ENCODE data around the gene FXYD1.

The FXYD1 gene

DNA sequence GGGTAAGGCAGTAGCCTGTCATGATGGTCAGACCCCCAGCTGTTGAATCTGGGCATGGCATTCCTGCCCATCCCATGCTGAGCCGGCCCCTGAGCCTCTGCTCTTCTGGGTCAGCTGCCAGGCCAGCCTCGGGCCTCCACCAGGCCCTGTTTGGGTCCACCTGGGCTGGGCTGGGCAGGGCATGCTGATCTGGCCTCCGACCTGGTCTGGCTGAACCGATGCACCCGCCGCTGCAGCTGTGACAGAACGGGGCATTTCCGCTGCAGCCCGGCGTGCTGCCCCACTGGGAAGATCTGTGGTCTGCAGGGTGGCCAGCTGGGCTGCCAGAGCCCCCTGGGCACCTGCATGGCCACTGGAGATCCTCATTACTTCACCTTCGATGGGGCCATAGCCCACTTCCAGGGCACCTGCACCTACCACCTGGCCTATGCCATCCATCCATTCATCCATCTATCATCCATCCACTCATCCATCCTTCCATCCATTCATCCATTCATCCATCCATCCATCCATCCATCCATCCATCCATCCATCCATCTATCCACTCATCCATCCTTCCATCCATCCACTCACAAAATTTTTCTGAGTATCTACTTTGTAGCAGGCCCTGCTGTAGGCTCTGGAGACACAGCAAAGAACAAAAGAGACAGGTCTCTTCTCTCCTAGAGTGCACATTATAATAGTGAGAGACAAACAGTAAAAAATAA, 44.5 kb upstream of the FXYD1 start:
- CTCF ChIA-PET = no interaction called here

DNA sequence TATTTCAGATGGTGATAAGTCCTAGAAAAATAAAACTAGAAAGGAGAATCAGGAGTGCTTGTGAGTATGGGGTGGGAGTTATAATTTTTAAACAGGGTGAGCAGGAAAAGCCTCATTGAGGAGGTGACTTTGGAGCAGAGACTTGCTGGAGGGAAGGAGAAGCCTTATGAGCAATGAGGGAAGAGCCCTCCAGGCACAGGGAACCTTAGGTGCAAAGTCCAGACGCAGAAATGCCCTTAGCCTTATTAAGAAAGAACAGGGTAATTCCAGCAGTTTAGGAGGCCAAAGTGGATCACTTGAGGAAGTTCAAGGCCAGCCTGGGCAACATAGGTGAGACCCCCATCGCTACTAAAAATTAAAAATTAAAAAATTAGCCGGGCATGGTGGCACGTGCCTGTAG, 44.0 kb upstream of the FXYD1 start:
- TF ChIP-seq, protein P1, sequence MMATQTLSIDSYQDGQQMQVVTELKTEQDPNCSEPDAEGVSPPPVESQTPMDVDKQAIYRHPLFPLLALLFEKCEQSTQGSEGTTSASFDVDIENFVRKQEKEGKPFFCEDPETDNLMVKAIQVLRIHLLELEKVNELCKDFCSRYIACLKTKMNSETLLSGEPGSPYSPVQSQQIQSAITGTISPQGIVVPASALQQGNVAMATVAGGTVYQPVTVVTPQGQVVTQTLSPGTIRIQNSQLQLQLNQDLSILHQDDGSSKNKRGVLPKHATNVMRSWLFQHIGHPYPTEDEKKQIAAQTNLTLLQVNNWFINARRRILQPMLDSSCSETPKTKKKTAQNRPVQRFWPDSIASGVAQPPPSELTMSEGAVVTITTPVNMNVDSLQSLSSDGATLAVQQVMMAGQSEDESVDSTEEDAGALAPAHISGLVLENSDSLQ (IDR thresholded peaks at IDR 0.05) = no peak
- no peak for TF ChIP-seq SUZ12 (IDR thresholded peaks at IDR 0.05)
- TF ChIP-seq CTBP1 (IDR thresholded peaks at IDR 0.05; ENCODE audit: borderline replicate concordance) = no peak
- TF ChIP-seq TARDBP (IDR thresholded peaks at IDR 0.05) = no peak
- no peak for TF ChIP-seq ZNF384 (IDR thresholded peaks at IDR 0.05)
- TF ChIP-seq ARNT (IDR thresholded peaks at IDR 0.05) = no peak
- no peak for TF ChIP-seq FOXA1 (IDR thresholded peaks at IDR 0.05)
- no peak for TF ChIP-seq HDGF (IDR thresholded peaks at IDR 0.05; ENCODE audit: borderline replicate concordance)
- TF ChIP-seq LEF1 (IDR thresholded peaks at IDR 0.05; ENCODE audit: borderline replicate concordance) = no peak
- no peak for TF ChIP-seq FOXK2 (IDR thresholded peaks at IDR 0.05)
- no peak for TF ChIP-seq ELF4 (IDR thresholded peaks at IDR 0.05)
- no peak for TF ChIP-seq FOXM1 (IDR thresholded peaks at IDR 0.05; ENCODE audit: borderline replicate concordance)
- no peak for TF ChIP-seq L3MBTL2 (conservative IDR thresholded peaks at IDR 0.05)
- no peak for TF ChIP-seq NFRKB (IDR thresholded peaks at IDR 0.05)
- no peak for TF ChIP-seq BHLHE40 (IDR thresholded peaks at IDR 0.05; ENCODE audit: borderline replicate concordance)
- TF ChIP-seq SP1 (IDR thresholded peaks at IDR 0.05) = no peak
- ChIA-PET POLR2A (no interaction called here), CTCF (no interaction called here)
- DNase-seq (ENCODE audit: extremely low spot score) = no peak

More for the DNA sequence above, 44.5 kb upstream of the FXYD1 start:
- TF ChIP-seq LEF1 (IDR thresholded peaks at IDR 0.05; ENCODE audit: borderline replicate concordance) = no peak
- TF ChIP-seq FOXM1 (IDR thresholded peaks at IDR 0.05; ENCODE audit: borderline replicate concordance) = no peak
- TF ChIP-seq FOXA1 (IDR thresholded peaks at IDR 0.05) = no peak
- TF ChIP-seq BHLHE40 (IDR thresholded peaks at IDR 0.05; ENCODE audit: borderline replicate concordance) = no peak
- TF ChIP-seq SUZ12 (IDR thresholded peaks at IDR 0.05) = no peak
- no peak for TF ChIP-seq ELF4 (IDR thresholded peaks at IDR 0.05)
- TF ChIP-seq L3MBTL2 (conservative IDR thresholded peaks at IDR 0.05) = no peak
- TF ChIP-seq ZNF384 (IDR thresholded peaks at IDR 0.05) = no peak
- no peak for TF ChIP-seq CTBP1 (IDR thresholded peaks at IDR 0.05; ENCODE audit: borderline replicate concordance)
- TF ChIP-seq FOXK2 (IDR thresholded peaks at IDR 0.05) = no peak
- POLR2A ChIA-PET = no interaction called here
- DNase-seq (ENCODE audit: extremely low spot score) = no peak

DNA sequence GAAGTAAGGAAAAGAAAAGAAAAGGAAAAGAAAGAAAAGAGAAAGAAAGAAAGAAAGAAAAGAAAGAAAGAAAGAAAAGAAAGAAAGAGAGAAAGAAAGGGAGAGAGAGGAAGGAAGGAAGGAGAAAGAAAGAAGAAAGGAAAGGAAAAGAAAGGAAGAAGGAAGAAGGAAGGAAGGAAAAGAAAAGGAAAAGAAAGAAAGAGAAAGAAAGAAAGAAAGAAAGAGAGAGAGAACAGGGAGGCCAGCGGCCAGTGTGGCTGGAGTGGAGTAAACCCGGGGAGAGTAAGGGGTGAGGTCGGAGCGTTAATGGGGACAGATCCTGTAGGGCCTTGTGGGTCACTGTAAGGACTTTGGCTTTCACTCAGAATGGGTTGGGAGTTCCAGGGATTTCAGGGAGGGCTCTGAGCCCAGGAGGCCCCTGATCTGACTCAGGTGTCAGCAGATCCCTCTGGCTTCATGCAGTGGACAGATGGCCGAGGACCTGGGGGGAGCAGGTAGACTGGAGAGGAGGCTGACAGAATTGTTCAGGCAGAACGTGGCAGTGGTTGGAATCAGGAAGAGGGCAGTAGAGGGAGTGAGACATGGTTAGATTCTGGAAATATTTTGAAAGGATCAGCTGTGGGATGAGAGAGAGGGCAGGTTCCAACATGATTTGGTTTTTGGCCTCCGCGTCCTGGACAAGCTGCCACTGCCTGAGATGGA, 42.8 kb upstream of the FXYD1 start:
- POLR2A ChIA-PET = interaction anchor here (0.9 kb wide), 1 partner anchor 29 kb away, joined by 4 read pairs; no protein-coding TSS in a partner anchor
- TF ChIP-seq SUZ12 (IDR thresholded peaks at IDR 0.05) = no peak
- TF ChIP-seq ARNT (IDR thresholded peaks at IDR 0.05) = no peak
- no peak for TF ChIP-seq LEF1 (IDR thresholded peaks at IDR 0.05; ENCODE audit: borderline replicate concordance)
- no peak for TF ChIP-seq ZNF384 (IDR thresholded peaks at IDR 0.05)
- TF ChIP-seq ELF4 (IDR thresholded peaks at IDR 0.05) = no peak
- TF ChIP-seq BHLHE40 (IDR thresholded peaks at IDR 0.05; ENCODE audit: borderline replicate concordance) = no peak
- no peak for TF ChIP-seq FOXK2 (IDR thresholded peaks at IDR 0.05)
- no peak for TF ChIP-seq TARDBP (IDR thresholded peaks at IDR 0.05)
- TF ChIP-seq CTBP1 (IDR thresholded peaks at IDR 0.05; ENCODE audit: borderline replicate concordance) = no peak
- no peak for TF ChIP-seq SP1 (IDR thresholded peaks at IDR 0.05)
- no peak for TF ChIP-seq L3MBTL2 (conservative IDR thresholded peaks at IDR 0.05)
- DNase-seq (ENCODE audit: extremely low spot score) = no peak
- CTCF ChIA-PET = no interaction called here

DNA sequence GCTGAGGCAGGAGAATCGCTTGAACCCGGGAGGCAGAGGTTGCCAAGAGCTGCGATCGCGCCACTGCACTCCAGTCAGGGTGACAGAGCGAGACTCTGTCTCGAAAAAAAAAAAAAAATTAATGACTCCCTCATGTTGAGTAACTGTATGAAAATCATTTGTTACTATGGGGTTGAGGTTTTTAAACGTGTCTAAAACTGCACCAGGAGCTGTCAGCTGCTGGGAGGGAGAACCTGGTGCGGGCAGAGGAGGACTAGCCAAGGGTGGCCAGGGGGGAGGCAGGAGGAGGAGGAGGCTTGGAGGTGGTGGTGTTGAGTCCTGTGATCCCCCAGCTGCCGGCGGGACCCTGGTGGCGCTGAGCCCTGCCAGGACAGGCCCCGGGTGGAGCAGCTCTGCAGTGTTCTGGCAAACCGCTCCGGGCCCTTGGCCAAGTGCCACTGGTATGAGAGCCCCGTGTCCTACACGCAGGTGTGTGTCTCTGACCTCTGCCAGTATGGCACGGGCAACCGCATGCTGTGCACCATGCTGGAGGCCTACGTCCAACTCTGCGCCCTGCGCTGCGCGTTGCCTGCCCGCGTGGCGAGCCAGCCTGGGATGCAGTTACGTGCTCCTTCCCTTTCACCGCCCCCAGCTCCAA, 40.1 kb upstream of the FXYD1 start:
- TF ChIP-seq ZNF384 (IDR thresholded peaks at IDR 0.05) (no peak), BHLHE40 (IDR thresholded peaks at IDR 0.05; ENCODE audit: borderline replicate concordance) (no peak), SUZ12 (IDR thresholded peaks at IDR 0.05) (no peak), SP1 (IDR thresholded peaks at IDR 0.05) (no peak), ARNT (IDR thresholded peaks at IDR 0.05) (no peak), TARDBP (IDR thresholded peaks at IDR 0.05) (no peak), ELF4 (IDR thresholded peaks at IDR 0.05) (no peak)
- TF ChIP-seq, protein P1 (IDR thresholded peaks at IDR 0.05) = no peak
- DNase-seq (ENCODE audit: extremely low spot score) = no peak

DNA sequence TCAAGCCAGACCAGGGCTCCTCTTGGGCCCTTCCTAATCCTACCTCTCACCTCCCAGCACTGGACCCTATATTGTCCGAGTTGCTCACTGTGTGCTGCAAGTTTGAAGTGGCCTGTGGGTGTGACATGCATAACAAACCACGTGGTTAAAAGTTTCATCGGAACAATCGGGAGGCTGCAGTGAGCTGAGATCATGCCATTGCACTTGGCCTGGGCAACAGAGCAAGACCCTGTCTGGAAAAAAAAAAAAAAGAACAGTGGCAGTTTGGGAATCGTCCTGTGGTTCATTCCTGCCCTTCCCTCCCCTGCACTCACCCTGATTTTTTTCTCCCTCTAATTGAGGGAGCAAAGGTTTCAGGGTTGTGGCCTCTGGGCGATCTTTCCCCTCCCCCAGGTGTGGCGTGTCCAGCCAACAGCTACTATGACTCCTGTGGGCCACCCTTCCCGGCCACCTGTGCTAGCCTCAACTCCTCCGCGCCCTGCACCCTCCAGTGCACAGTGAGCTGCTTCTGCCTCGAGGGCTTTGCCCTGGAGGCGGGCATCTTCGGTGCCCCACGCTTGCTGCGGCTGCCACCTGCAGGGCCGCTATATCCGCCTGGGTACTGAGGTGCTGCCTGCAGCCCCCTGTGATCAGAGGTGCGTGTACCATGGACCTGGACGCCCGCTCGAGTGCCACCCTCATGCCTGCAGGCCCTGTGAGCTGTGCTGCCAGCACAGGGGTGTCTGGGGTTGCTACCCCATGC, 39.3 kb upstream of the FXYD1 start:
- DNase-seq (ENCODE audit: extremely low spot score) = no peak
- ChIA-PET CTCF (no interaction called here), POLR2A (interaction anchor here (1.4 kb wide), 1 partner anchor 25 kb away, joined by 4 read pairs; no protein-coding TSS in a partner anchor)
- TF ChIP-seq FOXM1 (IDR thresholded peaks at IDR 0.05; ENCODE audit: borderline replicate concordance) (no peak), ARNT (IDR thresholded peaks at IDR 0.05) (no peak), LEF1 (IDR thresholded peaks at IDR 0.05; ENCODE audit: borderline replicate concordance) (no peak), ZNF384 (IDR thresholded peaks at IDR 0.05) (no peak), FOXK2 (IDR thresholded peaks at IDR 0.05) (no peak), ELF4 (IDR thresholded peaks at IDR 0.05) (no peak), SUZ12 (IDR thresholded peaks at IDR 0.05) (no peak), BHLHE40 (IDR thresholded peaks at IDR 0.05; ENCODE audit: borderline replicate concordance) (no peak), NFRKB (IDR thresholded peaks at IDR 0.05) (no peak), SP1 (IDR thresholded peaks at IDR 0.05) (no peak), FOXA1 (IDR thresholded peaks at IDR 0.05) (no peak), L3MBTL2 (conservative IDR thresholded peaks at IDR 0.05) (no peak), TARDBP (IDR thresholded peaks at IDR 0.05) (no peak)
- TF ChIP-seq, protein P1 (IDR thresholded peaks at IDR 0.05) = no peak

More for the DNA sequence above, 40.1 kb upstream of the FXYD1 start:
- POLR2A ChIA-PET = interaction anchor here (1.4 kb wide), 1 partner anchor 26 kb away, joined by 4 read pairs; no protein-coding TSS in a partner anchor
- CTCF ChIA-PET = no interaction called here
